Nephron progenitor cell (in vitro differentiated cells): Measurements from ENCODE around the gene ISG20.

Experiments used
- DNase-seq: peaks from one replicate; pipeline ENCODE4 v3.0.0; 2021
- H3K27ac Mint-ChIP-seq: 2 replicates; pipeline ENCODE4 v1.8.0; 2021; ENCODE audit warnings: mild to moderate bottlenecking, moderate library complexity, mixed read lengths
- H3K27me3 Mint-ChIP-seq: 2 replicates; pipeline ENCODE4 v1.8.0; 2021; ENCODE audit warnings: mild to moderate bottlenecking, low read depth, mixed read lengths; ENCODE audit not compliant: poor library complexity
- H3K36me3 Mint-ChIP-seq: 2 replicates; pipeline ENCODE4 v1.8.0; 2021; ENCODE audit warnings: low read depth, mixed read lengths
- H3K4me1 Mint-ChIP-seq: 2 replicates; pipeline ENCODE4 v1.8.0; 2021; ENCODE audit warnings: mixed read lengths
- H3K4me3 Mint-ChIP-seq: 2 replicates; pipeline ENCODE4 v1.8.0; 2021; ENCODE audit warnings: mild to moderate bottlenecking, moderate library complexity, mixed read lengths
- H3K9me3 Mint-ChIP-seq: 2 replicates; pipeline ENCODE4 v1.8.0; 2021; ENCODE audit warnings: mild to moderate bottlenecking, moderate library complexity, mixed read lengths
- CTCF ChIP-seq: fragments of 200-600 bp; sonication (generic); IDR thresholded peaks from 2 replicates; pipeline ENCODE4 v1.5.0; 2021; ENCODE audit warnings: antibody characterized with exemption

The ISG20 gene

GRCh38 chr15:88678755-88679154 lies 39.9 kb downstream of the ISG20 start:
- H3K9me3 Mint-ChIP-seq: no peaks in the 10 kb centered on the region
- no peak for TF ChIP-seq CTCF
- no peaks in the 10 kb centered on the region for H3K36me3 Mint-ChIP-seq
- no peak for DNase-seq
- H3K4me3 Mint-ChIP-seq: no peak overlapping the region
- H3K27me3 Mint-ChIP-seq: peaks cover 23% of the 10 kb centered on the region
- H3K4me1 Mint-ChIP-seq: no peaks in the 10 kb centered on the region
- no peak overlapping the region for H3K27ac Mint-ChIP-seq

DNA sequence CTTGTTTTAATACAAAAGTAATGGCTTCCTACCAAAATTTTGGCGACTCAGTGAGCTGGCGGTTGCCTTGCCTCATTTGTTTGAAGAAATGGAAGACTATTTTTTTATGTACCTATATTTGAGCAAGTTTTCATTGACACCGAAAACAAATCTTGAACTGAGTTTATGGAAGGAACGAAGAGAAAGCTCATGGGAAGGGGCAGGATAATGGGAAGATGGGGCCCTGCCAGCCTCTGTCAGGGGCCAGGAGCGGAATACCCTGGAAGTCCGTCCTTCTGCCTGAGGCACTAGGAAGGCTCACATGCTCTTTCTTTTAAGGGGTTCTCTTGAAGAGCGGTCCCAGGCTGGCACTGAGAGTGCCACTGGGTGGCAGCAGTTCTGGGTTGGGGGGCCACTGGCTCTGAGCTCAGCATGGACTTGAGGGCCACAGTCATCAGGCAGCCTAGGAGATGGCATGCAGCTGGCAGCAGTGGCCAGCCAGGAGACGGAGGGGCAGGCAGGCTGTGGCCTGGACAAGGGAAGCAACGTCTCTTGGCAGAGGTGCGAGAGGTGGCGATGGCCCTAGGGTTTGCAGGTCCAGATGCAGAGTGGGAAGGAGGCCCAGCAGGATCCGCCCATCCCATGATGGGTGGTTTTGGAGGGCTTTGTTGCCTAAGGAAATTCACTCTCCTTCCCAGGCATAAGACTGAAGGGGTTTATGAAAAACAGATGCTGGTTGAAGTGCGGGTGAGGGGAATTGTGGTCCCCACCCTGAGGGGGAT lies 41.6 kb downstream of the ISG20 start:
- no peak overlapping the region for H3K27ac Mint-ChIP-seq
- H3K36me3 Mint-ChIP-seq: no peaks in the 10 kb centered on the region
- H3K27me3 Mint-ChIP-seq: peaks cover 18% of the 10 kb centered on the region
- H3K9me3 Mint-ChIP-seq: no peaks in the 10 kb centered on the region
- no peak for TF ChIP-seq CTCF
- H3K4me1 Mint-ChIP-seq: no peaks in the 10 kb centered on the region
- no peak overlapping the region for H3K4me3 Mint-ChIP-seq
- no peak for DNase-seq

DNA sequence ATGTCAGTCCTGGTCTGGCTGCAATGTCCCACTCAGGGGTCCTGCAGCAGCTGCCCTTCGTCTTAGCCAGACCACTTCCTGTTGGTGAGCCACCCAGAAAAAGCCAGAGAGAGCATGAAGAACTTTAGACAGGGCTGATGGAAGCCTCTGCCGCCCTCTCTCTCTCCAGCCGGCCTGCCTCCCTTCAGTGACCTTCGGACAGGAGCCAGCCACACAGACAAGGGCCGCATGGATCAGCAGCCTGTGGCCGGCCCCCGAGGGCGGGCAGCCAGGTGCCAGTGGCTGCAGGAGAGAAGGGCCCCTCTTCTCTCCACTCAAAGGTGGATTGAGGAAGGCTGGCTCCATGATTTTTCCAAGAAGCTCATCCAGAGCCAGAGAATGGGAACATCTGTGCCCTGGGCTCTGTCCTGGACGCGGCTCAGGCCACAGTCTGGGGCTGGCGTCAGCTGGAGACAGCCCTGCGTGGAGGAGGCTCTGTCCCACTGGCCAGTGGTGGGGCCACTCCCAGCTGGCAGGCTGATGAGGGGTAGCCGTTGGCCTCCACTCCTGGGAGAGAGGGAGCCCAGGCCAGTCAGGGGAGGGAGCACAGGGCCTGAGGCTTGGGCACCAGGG lies 42.9 kb downstream of the ISG20 start:
- Mint-ChIP-seq H3K9me3 (no peaks in the 10 kb centered on the region), H3K36me3 (no peaks in the 10 kb centered on the region), H3K4me1 (no peaks in the 10 kb centered on the region), H3K27me3 (peaks cover 24% of the 10 kb centered on the region), H3K27ac (no peak overlapping the region), H3K4me3 (no peak overlapping the region)
- no peak for TF ChIP-seq CTCF
- no peak for DNase-seq

DNA sequence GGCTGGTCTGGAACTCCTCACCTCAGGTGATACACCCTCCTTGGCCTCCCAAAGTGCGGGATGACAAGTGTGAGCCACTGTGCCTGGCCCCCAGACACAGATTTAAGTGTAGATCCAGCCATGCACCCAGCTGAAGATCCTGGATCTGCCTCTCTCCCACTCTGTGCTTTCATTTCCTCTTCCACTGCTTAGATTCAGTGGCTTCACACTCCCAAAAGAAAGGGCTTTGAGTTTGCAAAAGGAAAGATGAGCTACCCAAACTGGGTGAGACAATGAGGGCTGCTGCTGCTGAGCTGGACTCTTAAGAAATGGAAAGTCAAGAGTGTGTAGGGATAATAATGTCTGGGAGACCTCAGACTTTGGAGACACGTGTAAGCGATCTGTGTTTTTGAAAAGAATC lies 45.5 kb downstream of the ISG20 start:
- TF ChIP-seq CTCF: no peak
- DNase-seq: no peak

GRCh38 chr15:88686166-88686565 lies 47.4 kb downstream of the ISG20 start:
- Mint-ChIP-seq H3K9me3 (peaks cover 24% of the 10 kb centered on the region), H3K27me3 (peaks cover 52% of the 10 kb centered on the region), H3K4me3 (no peak overlapping the region), H3K36me3 (no peaks in the 10 kb centered on the region), H3K27ac (no peak overlapping the region), H3K4me1 (no peaks in the 10 kb centered on the region)
- no peak for DNase-seq
- TF ChIP-seq CTCF: no peak

More for the DNA sequence above, 45.5 kb downstream of the ISG20 start:
- H3K4me1 Mint-ChIP-seq: no peaks in the 10 kb centered on the region
- H3K27ac Mint-ChIP-seq: no peak overlapping the region
- no peak overlapping the region for H3K4me3 Mint-ChIP-seq
- no peaks in the 10 kb centered on the region for H3K36me3 Mint-ChIP-seq
- peaks cover 36% of the 10 kb centered on the region for H3K27me3 Mint-ChIP-seq
- H3K9me3 Mint-ChIP-seq: peaks cover 16% of the 10 kb centered on the region
